ENCODE measurements around the gene AGBL3. TPM values are rescaled to one million over a fixed set of nuclear protein-coding genes. Genes with fewer than 3 reads are reported as not detected.

The AGBL3 gene
- total and polyA plus RNA-seq, 4 donors, result 0.67 to 3.1 (median 1.8) TPM

DNA sequence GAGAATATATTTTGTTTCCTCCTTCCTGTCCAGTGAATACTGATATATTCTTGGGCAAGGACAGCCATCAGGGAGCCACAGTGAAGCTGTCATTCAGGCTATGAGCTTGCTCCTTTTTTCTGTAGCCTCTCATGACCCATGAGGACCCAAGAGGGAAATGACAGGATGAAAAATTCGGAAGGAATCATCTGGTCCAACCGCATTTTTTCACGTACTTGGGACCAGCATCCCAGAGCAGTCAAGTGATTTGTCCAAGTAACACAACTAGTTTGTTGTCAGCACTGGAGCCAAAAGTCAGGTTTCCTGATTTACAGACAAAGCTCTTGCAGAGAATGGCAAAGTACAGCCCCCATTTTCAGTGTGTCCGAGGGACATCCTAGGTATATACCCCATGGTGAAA is 47.2 kb upstream of the AGBL3 start (continued):
- TF ChIP-seq SP1 (IDR thresholded peaks at IDR 0.05) (no peak), HNF4G (IDR thresholded peaks at IDR 0.05) (no peak), ATF3 (IDR thresholded peaks at IDR 0.05) (no peak), YY1 (IDR thresholded peaks at IDR 0.05) (no peak), NR2F2 (IDR thresholded peaks at IDR 0.05) (no peak), FOXA2 (IDR thresholded peaks at IDR 0.05) (no peak), RAD21 (IDR thresholded peaks at IDR 0.05) (no peak)

- no peaks in the 10 kb centered on the region for H3K9me3 ChIP-seq (ENCODE audit: control insufficient read depth in 4 of 4, low read length in 3 of 4)
- no peak for TF ChIP-seq GABPA (IDR thresholded peaks at IDR 0.05 in 1 of 2, conservative IDR thresholded peaks at IDR 0.05 in 1 of 2)
- no peak for TF ChIP-seq ZBTB33 (IDR thresholded peaks at IDR 0.05)
- TF ChIP-seq HNF4G (IDR thresholded peaks at IDR 0.05), result no peak
- no peak for TF ChIP-seq HNF4A (conservative IDR thresholded peaks at IDR 0.05)
- TF ChIP-seq SP1 (IDR thresholded peaks at IDR 0.05), result no peak
- no peak for TF ChIP-seq FOXA1 (IDR thresholded peaks at IDR 0.05)
- TF ChIP-seq FOXA2 (IDR thresholded peaks at IDR 0.05), result no peak
- TF ChIP-seq TAF1 (conservative IDR thresholded peaks at IDR 0.05), result no peak
- TF ChIP-seq YY1 (IDR thresholded peaks at IDR 0.05), result no peak
- TF ChIP-seq ATF3 (IDR thresholded peaks at IDR 0.05), result no peak
- TF ChIP-seq NR2F2 (IDR thresholded peaks at IDR 0.05), result no peak
- TF ChIP-seq, protein P1, sequence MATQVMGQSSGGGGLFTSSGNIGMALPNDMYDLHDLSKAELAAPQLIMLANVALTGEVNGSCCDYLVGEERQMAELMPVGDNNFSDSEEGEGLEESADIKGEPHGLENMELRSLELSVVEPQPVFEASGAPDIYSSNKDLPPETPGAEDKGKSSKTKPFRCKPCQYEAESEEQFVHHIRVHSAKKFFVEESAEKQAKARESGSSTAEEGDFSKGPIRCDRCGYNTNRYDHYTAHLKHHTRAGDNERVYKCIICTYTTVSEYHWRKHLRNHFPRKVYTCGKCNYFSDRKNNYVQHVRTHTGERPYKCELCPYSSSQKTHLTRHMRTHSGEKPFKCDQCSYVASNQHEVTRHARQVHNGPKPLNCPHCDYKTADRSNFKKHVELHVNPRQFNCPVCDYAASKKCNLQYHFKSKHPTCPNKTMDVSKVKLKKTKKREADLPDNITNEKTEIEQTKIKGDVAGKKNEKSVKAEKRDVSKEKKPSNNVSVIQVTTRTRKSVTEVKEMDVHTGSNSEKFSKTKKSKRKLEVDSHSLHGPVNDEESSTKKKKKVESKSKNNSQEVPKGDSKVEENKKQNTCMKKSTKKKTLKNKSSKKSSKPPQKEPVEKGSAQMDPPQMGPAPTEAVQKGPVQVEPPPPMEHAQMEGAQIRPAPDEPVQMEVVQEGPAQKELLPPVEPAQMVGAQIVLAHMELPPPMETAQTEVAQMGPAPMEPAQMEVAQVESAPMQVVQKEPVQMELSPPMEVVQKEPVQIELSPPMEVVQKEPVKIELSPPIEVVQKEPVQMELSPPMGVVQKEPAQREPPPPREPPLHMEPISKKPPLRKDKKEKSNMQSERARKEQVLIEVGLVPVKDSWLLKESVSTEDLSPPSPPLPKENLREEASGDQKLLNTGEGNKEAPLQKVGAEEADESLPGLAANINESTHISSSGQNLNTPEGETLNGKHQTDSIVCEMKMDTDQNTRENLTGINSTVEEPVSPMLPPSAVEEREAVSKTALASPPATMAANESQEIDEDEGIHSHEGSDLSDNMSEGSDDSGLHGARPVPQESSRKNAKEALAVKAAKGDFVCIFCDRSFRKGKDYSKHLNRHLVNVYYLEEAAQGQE (IDR thresholded peaks at IDR 0.05), result no peak
- TF ChIP-seq EGR1 (IDR thresholded peaks at IDR 0.05; ENCODE audit: low read depth in 2 of 2), result no peak
- TF ChIP-seq, protein P2, sequence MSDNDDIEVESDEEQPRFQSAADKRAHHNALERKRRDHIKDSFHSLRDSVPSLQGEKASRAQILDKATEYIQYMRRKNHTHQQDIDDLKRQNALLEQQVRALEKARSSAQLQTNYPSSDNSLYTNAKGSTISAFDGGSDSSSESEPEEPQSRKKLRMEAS (IDR thresholded peaks at IDR 0.05), result no peak
- no peak for TF ChIP-seq RAD21 (IDR thresholded peaks at IDR 0.05)
- H3K4me1 ChIP-seq (ENCODE audit: control insufficient read depth in 4 of 4, insufficient read depth in 4 of 4, low read length in 3 of 4), result peaks cover 6 to 18% (median 16%) of the 10 kb centered on the region in 4 donors
- H3K4me3 ChIP-seq (ENCODE audit: low read depth in 1 of 3, low read length in 3 of 3), result no peak overlapping the region
- no peak overlapping the region for H3K9ac ChIP-seq (ENCODE audit: low read depth in 1 of 2, low read length in 2 of 2)
- H3K27me3 ChIP-seq (ENCODE audit: control insufficient read depth in 4 of 4, insufficient read depth in 4 of 4, low read length in 3 of 4), result no peaks in the 10 kb centered on the region
- H3K36me3 ChIP-seq (ENCODE audit: control insufficient read depth in 4 of 4, insufficient read depth in 3 of 4, low read depth in 1 of 4, low read length in 3 of 4), result peaks cover 0 to 15% (median 4%) of the 10 kb centered on the region in 4 donors
- DNase-seq (ENCODE audit: low spot score), result no peak
- no peak overlapping the region for H3K27ac ChIP-seq (ENCODE audit: low read depth in 1 of 2, low read length in 2 of 2)
Observed at GRCh38 chr7:134940729-134941128, 45.6 kb upstream of the AGBL3 start.

Measured in liver (tissue), 9 donors.